NCI-H2227 treated with DMSO at 0.1 percent for 48 hours (cell line): Measurements from ENCODE around the gene KCNC3.

ENCODE experiments used
- DNase-seq: peaks from one replicate; lab custom pipeline; 2025; lab: John Stamatoyannopoulos, UW

The KCNC3 gene

GRCh38 chr19:50329146-50329925, at the start of gene KCNC3:
Gene KCNC3 (minus strand): TSS chr19:50329377. CDS start chr19:50329082, 295 bp downstream.
- DNase-seq = peak; percentile 98

GRCh38 chr19:50378863-50379236, 49.7 kb upstream of the KCNC3 start:
- no peak for DNase-seq

- no peak for DNase-seq
Observed at GRCh38 chr19:50378169-50378862, 49.1 kb upstream of the KCNC3 start.

DNA sequence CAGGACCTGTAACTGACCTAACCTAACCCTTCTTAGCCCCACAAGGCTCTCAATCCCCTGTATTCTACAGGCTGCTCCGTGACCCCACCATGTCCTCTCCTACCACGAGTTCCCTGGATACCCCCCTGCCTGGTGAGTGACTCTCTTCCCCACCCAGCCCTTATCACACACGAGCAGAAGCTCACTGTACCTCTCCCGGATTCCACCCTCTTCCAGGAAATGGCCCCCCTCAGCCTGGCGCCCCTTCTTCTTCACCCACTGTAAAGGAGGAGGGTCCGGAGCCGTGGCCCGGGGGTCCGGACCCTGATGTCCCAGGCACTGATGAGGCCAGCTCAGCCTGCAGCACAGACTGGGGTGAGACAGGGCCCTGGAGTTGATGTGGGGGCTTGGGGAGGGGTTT, 48.3 kb upstream of the KCNC3 start:
- no peak for DNase-seq

DNA sequence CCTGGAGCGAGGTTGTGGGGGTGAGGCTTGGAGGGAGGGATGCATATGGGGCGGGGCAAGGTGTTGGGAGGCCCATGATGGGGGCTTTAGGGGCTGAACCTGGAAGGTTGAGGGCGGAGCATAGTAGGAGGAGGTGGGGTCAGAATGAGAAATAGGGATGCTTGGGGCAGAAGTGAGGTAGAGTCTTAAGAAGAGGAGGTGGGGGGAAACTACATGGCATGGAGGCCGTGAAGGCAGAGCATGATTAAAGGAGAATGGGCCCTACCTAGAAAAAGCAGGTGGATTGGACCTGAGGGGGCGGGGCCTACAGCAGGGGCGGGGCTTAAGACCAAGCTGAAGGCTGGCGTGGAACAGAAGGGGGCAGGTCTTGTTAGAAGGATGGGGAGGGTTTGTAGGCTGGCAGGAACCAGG, 47.9 kb upstream of the KCNC3 start:
- DNase-seq = peak; percentile 60

DNA sequence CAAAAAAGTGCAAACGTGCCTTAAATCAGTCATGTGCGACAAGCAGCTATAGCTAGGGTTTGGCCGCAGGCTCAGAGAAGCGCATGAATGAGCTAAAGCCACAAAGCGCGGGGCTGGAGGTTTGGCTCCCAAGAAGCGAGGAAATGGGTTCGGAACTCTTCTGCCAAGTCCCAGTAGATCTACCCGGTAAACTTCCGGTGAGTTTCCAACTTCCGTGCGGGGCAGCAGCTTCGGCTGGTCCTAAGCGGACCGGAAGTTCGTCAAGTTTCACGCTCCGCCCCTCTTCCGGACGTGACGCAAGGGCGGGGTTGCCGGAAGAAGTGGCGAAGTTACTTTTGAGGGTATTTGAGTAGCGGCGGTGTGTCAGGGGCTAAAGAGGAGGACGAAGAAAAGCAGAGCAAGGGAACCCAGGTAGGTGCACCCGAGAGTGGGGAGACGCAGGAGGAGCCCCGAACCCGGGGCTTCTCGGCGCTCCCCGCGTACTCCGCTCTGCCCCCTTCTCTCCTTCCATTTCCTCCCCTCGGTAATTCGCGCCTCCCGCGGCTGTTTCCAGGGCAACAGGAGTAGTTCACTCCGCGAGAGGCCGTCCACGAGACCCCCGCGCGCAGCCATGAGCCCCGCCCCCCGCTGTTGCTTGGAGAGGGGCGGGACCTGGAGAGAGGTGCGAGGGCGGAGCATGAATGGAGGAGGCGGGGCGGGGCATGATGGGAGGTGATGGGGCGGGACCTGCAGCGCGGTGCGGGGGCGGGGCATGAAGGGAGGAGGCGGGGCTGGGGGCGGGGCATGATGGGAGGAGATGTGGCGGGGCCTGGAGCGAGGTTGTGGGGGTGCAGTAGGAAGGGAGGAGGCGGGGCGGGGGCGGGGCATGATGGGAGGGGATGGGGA, 47.2 kb upstream of the KCNC3 start, which contains the start of gene NR1H2:
NR1H2 (plus strand) TSS at position 292 of the 885 bp plus-strand sequence. CDS start 1,149 bp downstream, outside the sequence.
- peak; percentile 87 for DNase-seq

GRCh38 chr19:50371914-50372475, 42.8 kb upstream of the KCNC3 start:
- no peak for DNase-seq

GRCh38 chr19:50368649-50369570, 39.7 kb upstream of the KCNC3 start:
- peak; percentile 75 for DNase-seq

- no peak for DNase-seq
Observed at GRCh38 chr19:50365434-50366306, 36.5 kb upstream of the KCNC3 start, which contains the start of gene NAPSA. Gene NAPSA (minus strand): TSS chr19:50365639. CDS start chr19:50365621, 18 bp downstream.

DNA sequence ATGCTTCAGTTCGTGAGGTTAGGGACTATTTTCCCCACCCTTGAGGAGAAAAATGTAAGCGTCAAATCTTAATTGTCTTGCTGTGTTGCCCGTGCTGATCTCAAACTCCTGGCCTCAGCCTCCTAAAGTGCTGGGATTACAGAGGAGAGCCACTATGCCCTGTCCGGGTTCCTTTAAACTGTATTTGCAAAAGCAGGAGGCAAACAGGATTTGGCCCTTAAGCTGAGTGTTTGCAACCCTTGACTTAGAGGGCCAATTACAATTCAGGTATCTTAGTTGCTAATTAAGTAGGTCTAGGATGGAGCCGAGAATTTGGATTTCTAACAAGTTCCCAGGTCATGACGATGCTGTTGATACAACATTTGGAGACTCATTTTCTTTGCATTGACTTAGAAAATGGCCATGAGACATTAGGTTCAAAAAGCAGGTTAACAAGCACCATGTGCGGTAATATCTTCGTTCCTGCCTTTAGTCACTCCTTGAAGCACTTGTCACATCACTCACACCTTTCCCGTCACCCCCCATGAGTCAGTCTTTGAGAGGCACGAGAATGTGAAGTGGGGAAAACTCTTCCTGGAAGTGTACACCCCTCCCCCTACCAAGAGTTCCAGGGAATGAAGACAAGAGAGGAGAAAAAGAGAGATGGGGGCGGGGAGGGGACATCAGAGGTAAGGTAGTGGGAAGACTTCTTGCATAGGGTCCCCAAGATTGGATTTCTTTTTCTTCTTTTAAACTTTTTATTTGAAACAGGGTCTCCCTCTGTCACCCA, 33.7 kb upstream of the KCNC3 start:
- DNase-seq = no peak

DNA sequence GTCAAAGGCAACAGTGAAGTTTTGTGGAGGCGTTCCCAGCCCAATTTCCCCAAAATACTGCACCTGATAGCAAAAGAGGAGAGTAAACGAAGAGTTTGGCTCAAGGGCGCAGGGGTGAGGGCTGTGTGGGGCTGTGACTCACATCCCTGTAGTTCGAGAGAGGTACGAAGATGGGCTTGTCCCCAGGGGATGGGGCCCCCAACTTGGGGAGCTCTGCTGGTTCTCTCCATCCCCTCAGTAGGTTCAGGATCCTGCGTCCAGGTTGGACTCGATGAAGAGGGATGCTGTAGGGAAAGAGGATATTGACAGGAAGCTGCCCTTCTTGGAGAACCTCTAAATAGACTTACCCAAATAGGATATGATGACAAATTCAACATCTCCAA, 32.8 kb upstream of the KCNC3 start:
- DNase-seq = no peak

- DNase-seq = no peak
Observed at GRCh38 chr19:50361290-50362029, 32.3 kb upstream of the KCNC3 start.

DNA sequence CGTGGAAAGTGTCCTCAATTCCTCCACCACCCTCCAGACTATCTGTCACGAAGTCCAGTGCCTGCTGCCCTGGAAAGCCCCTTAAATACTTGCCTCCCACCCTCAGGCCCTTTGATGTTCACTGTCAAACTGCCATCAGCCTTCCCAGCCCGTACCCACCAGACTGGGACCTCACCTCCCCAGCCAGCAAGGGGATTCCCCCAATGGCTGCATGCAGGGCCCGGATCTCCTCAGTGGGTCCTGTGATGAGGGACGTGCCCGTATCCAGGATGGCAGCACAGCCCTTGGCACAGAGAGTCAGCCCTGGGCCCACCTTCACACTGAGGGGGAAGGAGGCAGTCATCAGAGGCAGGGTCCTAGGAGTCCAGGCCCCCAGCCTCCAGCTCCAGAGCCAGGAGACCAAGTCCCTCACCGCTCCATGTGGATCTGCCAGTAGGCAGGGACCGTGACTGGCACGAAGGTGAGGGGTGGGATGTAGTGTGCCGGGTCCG, 30.2 kb upstream of the KCNC3 start:
- DNase-seq = no peak

GRCh38 chr19:50358483-50359327, 29.5 kb upstream of the KCNC3 start:
- peak; percentile 71 for DNase-seq

DNA sequence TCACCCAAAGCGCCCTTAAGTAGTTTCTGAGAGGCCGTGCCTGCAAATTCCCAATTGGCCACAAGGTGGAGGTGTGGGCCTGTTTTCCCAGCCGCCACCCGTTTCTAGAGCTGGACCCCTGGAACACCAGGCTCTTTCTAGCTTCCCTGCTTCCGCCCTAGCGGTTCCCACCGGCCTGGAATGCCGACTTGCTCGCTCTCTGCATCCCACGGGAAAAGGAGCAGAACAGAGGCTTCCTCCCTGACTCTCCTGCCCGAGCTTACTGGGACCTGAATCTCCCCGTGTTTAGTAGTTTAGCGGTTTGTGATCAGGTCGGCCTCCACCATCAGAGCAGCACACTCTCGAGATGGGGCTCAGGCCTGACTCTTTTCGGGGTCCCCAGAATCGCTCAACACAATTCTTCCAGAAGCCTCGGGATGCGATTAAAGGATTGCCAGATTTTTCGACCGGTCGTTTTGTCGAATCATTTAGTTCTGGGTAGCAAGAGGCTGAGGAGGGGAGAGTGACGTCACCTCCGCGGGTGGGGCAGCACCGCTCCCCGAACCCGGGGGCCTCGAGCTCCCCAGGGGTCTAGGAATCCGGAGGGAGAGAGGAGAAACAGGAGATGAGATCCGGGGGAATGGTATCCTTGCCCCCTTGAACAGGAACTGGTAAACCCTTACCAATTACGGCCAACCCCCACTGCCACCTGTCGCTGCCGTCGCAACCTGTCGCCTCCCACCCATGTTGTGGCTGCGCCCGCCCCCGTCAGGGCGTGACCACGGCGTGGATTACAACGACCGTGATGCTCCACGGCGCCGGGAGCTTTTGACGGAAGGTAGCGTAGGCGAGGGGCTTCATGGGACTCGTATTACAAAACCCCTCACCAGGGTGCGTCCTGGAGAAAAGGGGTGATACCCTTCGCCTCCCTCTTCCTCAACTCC, 28.3 kb upstream of the KCNC3 start:
- peak; percentile 83 for DNase-seq

DNA sequence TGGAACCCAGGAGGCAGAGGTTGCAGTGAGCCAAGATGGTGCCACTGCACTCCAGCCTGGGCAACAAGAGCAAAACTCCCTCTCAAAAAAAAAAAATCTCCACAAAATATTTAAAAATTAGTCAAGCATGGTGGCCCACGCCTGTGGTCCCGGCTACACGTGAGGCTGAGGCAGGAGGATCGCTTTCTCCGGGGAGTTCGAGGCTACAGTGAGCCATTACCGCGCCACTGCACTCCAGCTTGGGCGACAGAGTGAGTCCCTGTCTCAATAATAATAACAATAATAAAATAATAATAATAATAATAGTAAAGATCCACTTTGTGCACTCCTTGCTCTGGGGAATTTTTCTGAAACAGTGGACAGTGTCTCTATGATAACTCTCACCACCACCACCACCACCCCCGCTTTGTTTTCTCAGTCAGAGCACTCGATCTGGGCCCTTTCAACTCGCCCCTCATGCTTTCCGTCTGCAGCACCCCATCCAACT, 27.6 kb upstream of the KCNC3 start:
- DNase-seq = no peak
